Raji (cell line): Measurements from ENCODE around the gene OMA1.

Source experiments
- POLR2A ChIP-seq: IDR thresholded peaks from 2 replicates; pipeline ENCODE4 v1.6.1; 2011; ENCODE audit warnings: low read depth, low read length, control low read depth; ENCODE audit not compliant: insufficient read depth

The OMA1 gene

GRCh38 chr1:58432851-58433668 lies 113.5 kb downstream of the OMA1 start:
- no peak for TF ChIP-seq POLR2A

- no peak for TF ChIP-seq POLR2A
Observed at GRCh38 chr1:58431901-58432620, 114.5 kb downstream of the OMA1 start.
